ENCODE results near the gene PIP5K1C. TPM values are rescaled to one million over a fixed set of nuclear protein-coding genes. Genes with fewer than 3 reads are reported as not detected.

The PIP5K1C gene
- total RNA-seq, 3 donors from 2014 or later (not counting 1 experiment from before 2014, with no cell fraction given): 35.0 to 49.2 (median 36.8) TPM

- Mint-ChIP-seq H3K4me1 (no peaks in the 10 kb centered on the region), H3K9me3 (no peaks in the 10 kb centered on the region), H3K27me3 (ENCODE audit: low read depth in 2 of 2) (no peaks in the 10 kb centered on the region), H3K27ac (no peak overlapping the region), H3K36me3 (no peaks in the 10 kb centered on the region), H3K4me3 (no peak overlapping the region)
- H3K4me3 ChIP-seq (ENCODE audit: low read length): no peak overlapping the region
- no peak for TF ChIP-seq CTCF (IDR thresholded peaks at IDR 0.05)
- peaks cover 24% of the 10 kb centered on the region for H3K36me3 ChIP-seq (ENCODE audit: control insufficient read depth, insufficient read depth, low read length)
- no peaks in the 10 kb centered on the region for H3K9me3 ChIP-seq (ENCODE audit: control insufficient read depth, insufficient read depth, low read length)
- H3K27ac ChIP-seq (ENCODE audit: low read length): no peak overlapping the region
- intact Hi-C loops (cut with micrococcal nuclease): no loop called here
- 95% methylated on average over 36 of the region's 36 CpGs for WGBS (ENCODE audit: insufficient coverage)
- DNase-seq: no peak
- ATAC-seq: no peak
- no peaks in the 10 kb centered on the region for H3K4me1 ChIP-seq (ENCODE audit: control insufficient read depth, insufficient read depth, low read length)
- no peaks in the 10 kb centered on the region for H3K27me3 ChIP-seq (ENCODE audit: control insufficient read depth, insufficient read depth, low read length)
Observed at GRCh38 chr19:3642987-3643673, 57.1 kb downstream of the PIP5K1C start.

- DNase-seq (no peak), ATAC-seq (no peak)
- no peaks in the 10 kb centered on the region for H3K4me1 ChIP-seq (ENCODE audit: control insufficient read depth, insufficient read depth, low read length)
- Mint-ChIP-seq H3K9me3 (no peaks in the 10 kb centered on the region), H3K36me3 (no peaks in the 10 kb centered on the region), H3K27me3 (ENCODE audit: low read depth in 2 of 2) (no peaks in the 10 kb centered on the region), H3K27ac (no peak overlapping the region), H3K4me1 (no peaks in the 10 kb centered on the region), H3K4me3 (no peak overlapping the region)
- H3K27ac ChIP-seq (ENCODE audit: low read length): no peak overlapping the region
- WGBS (ENCODE audit: insufficient coverage): 94% methylated on average over 15 of the region's 17 CpGs
- peaks cover 26% of the 10 kb centered on the region for H3K36me3 ChIP-seq (ENCODE audit: control insufficient read depth, insufficient read depth, low read length)
- H3K4me3 ChIP-seq (ENCODE audit: low read length): no peak overlapping the region
- H3K9me3 ChIP-seq (ENCODE audit: control insufficient read depth, insufficient read depth, low read length): no peaks in the 10 kb centered on the region
- TF ChIP-seq CTCF (IDR thresholded peaks at IDR 0.05): no peak
- intact Hi-C loops (cut with micrococcal nuclease): no loop called here
- no peaks in the 10 kb centered on the region for H3K27me3 ChIP-seq (ENCODE audit: control insufficient read depth, insufficient read depth, low read length)
Observed at GRCh38 chr19:3642296-3642695, 58.0 kb downstream of the PIP5K1C start.

GRCh38 chr19:3641515-3642269 is 58.6 kb downstream of the PIP5K1C start:
- DNase-seq: no peak

More at GRCh38 chr19:3641515-3642269, 58.6 kb downstream of the PIP5K1C start:
- Histone ChIP-seq H3K27ac (ENCODE audit: low read length) (no peak overlapping the region), H3K27me3 (ENCODE audit: control insufficient read depth, insufficient read depth, low read length) (no peaks in the 10 kb centered on the region), H3K4me1 (ENCODE audit: control insufficient read depth, insufficient read depth, low read length) (no peaks in the 10 kb centered on the region), H3K36me3 (ENCODE audit: control insufficient read depth, insufficient read depth, low read length) (peaks cover 26% of the 10 kb centered on the region), H3K4me3 (ENCODE audit: low read length) (no peak overlapping the region), H3K9me3 (ENCODE audit: control insufficient read depth, insufficient read depth, low read length) (no peaks in the 10 kb centered on the region)
- no peak for ATAC-seq
- Mint-ChIP-seq H3K4me3 (no peak overlapping the region), H3K27me3 (ENCODE audit: low read depth in 2 of 2) (no peaks in the 10 kb centered on the region), H3K4me1 (no peaks in the 10 kb centered on the region), H3K9me3 (no peaks in the 10 kb centered on the region), H3K36me3 (no peaks in the 10 kb centered on the region), H3K27ac (no peak overlapping the region)
- intact Hi-C loops (cut with micrococcal nuclease): no loop called here
- no peak for TF ChIP-seq CTCF (IDR thresholded peaks at IDR 0.05)
- WGBS (ENCODE audit: insufficient coverage): 95% methylated on average over 28 of the region's 28 CpGs
